ENCODE data around the gene PDIK1L. TPM values are rescaled to one million over a fixed set of nuclear protein-coding genes. Genes with fewer than 3 reads are reported as not detected.
A peak's percentile ranks its signal among the peaks of the same experiment; 100 is the strongest.

Gene PDIK1L
- total and polyA plus RNA-seq, 9 of the 15 experiments (the other 6 are each of a cell fraction or from before 2014, with no cell fraction given) = 12.8 to 30.2 (median 21.5) TPM

GRCh38 chr1:26078286-26079177, 33.1 kb upstream of the PDIK1L start:
- peak overlapping the region; percentile 91 for H2AFZ ChIP-seq (ENCODE audit: low read depth, low read length)
- FAIRE-seq = peak; percentile 52
- in situ Hi-C loops (cut with MboI) = no loop called here
- peak; percentile 67 for TF ChIP-seq EP300 (IDR thresholded peaks at IDR 0.05; ENCODE audit: low read length)
- TF ChIP-seq ZNF280A (IDR thresholded peaks at IDR 0.05; ENCODE audit: low read depth, partially characterized antibody) = no peak
- TF ChIP-seq E2F6 (IDR thresholded peaks at IDR 0.05; ENCODE audit: borderline replicate concordance in 1 of 2, extremely low read depth in 1 of 2, insufficient read depth in 1 of 2, insufficient read length in 1 of 2, low read depth in 1 of 2, low read length in 1 of 2, poor library complexity in 1 of 2, severe bottlenecking in 1 of 2) = no peak
- TF ChIP-seq ZNF584 (CRISPR knock-in tag; IDR thresholded peaks at IDR 0.05; ENCODE audit: low read depth) = peak; percentile 30; the same call in 1 of the 2 replicates
- TF ChIP-seq ZNF717 (CRISPR knock-in tag; IDR thresholded peaks at IDR 0.05) = no peak
- TF ChIP-seq FOXM1 (IDR thresholded peaks at IDR 0.05; ENCODE audit: low read depth) = no peak
- TF ChIP-seq FOXM1 (CRISPR knock-in tag; IDR thresholded peaks at IDR 0.05; ENCODE audit: low read depth) = no peak
- TF ChIP-seq LEF1 (IDR thresholded peaks at IDR 0.05) = peak; percentile 24; the same call in 1 of the 2 replicates
- peak; percentile 68 for TF ChIP-seq SMARCC2 (IDR thresholded peaks at IDR 0.05; ENCODE audit: low read depth)
- no peak for TF ChIP-seq LCOR (CRISPR knock-in tag; IDR thresholded peaks at IDR 0.05)
- no peak for TF ChIP-seq NR2C2 (CRISPR knock-in tag; IDR thresholded peaks at IDR 0.05)
- TF ChIP-seq NR2C2 (tag; IDR thresholded peaks at IDR 0.05) = peak; percentile 76
- 0 out of 2 replicates have a peak, but pooled peaks have one; percentile 10 for TF ChIP-seq RB1 (IDR thresholded peaks at IDR 0.05; ENCODE audit: low read depth)
- TF ChIP-seq ATF3 (IDR thresholded peaks at IDR 0.05) = peak; percentile 37; the same call in 1 of the 2 replicates
- TF ChIP-seq ATF3 (CRISPR knock-in tag; conservative IDR thresholded peaks at IDR 0.05) = no peak; the same call in 1 of the 2 replicates
- TF ChIP-seq NCOR1 (IDR thresholded peaks at IDR 0.05) = peak; percentile 47; the same call in 1 of the 2 replicates
- no peak for TF ChIP-seq DMBX1 (CRISPR knock-in tag; IDR thresholded peaks at IDR 0.05; ENCODE audit: borderline replicate concordance)
- 0 out of 2 replicates have a peak, but pooled peaks have one; percentile 39 for TF ChIP-seq GTF2E2 (tag; IDR thresholded peaks at IDR 0.05)
- no peak for TF ChIP-seq NR3C1 (CRISPR knock-in tag; IDR thresholded peaks at IDR 0.05)

More at GRCh38 chr1:26078286-26079177, 33.1 kb upstream of the PDIK1L start:
- Histone ChIP-seq H3K4me2 (ENCODE audit: insufficient read depth, low read length) (peak overlapping the region; percentile 53), H3K9me1 (ENCODE audit: control insufficient read depth, insufficient read depth, low read length) (no peaks in the 10 kb centered on the region), H3K79me2 (ENCODE audit: control insufficient read depth, insufficient read depth, low read length) (no peaks in the 10 kb centered on the region), H4K20me1 (replicated peaks; ENCODE audit: control insufficient read depth, insufficient read depth, low read length) (no peaks in the 10 kb centered on the region), H3K36me3 (ENCODE audit: control insufficient read depth, insufficient read depth, low read length) (no peaks in the 10 kb centered on the region), H3K4me3 (no peak overlapping the region), H3K27me3 (ENCODE audit: control insufficient read depth in 2 of 2, insufficient read depth in 2 of 2, low read length in 2 of 2) (no peaks in the 10 kb centered on the region), H3K9me3 (replicated peaks; ENCODE audit: control insufficient read depth, insufficient read depth, low read depth, low read length) (no peaks in the 10 kb centered on the region), H3K4me1 (replicated peaks in 1 of 2; ENCODE audit: control insufficient read depth in 2 of 2, insufficient read depth in 2 of 2, low read length in 2 of 2) (peaks cover 24 to 56% of the 10 kb centered on the region in 2 experiments), H3K27ac (ENCODE audit: extremely low read depth, low read depth, low read length) (peak overlapping the region; percentile 71), H3K9ac (ENCODE audit: insufficient read depth in 1 of 2, low read depth in 2 of 2, low read length in 2 of 2) (peak overlapping the region; percentile 40 to 78; a peak in 3 of 4 replicates)
- POLR2A ChIA-PET = interaction anchor here (0.6 to 4.8 kb wide), 7 partner anchors 8 to 149 kb away, joined by 3 to 33 read pairs (median 3); partner anchors contain the start of gene TRIM63
- ATAC-seq (peak; percentile 20), DNase-seq (ENCODE audit: extremely low read depth in 1 of 4, low spot score in 3 of 4) (peak in 1 of 4 experiments; percentile 65)
- intact Hi-C loops (cut with micrococcal nuclease) = no loop called here
- 4% methylated on average over 8 of the region's 8 CpGs for WGBS (ENCODE audit: insufficient coverage, low coverage, missing lambda C conversion rate)
- CTCF ChIA-PET (ENCODE audit: low intra/inter-chr PET ratio) = no interaction called here
- BruUV-seq (replicated peaks) = no TSS peak
